Nephron (organoid): ENCODE data around the gene CYB561.
"Not testable (repeated sequence)": the region's sequence is repeated elsewhere in the genome, so short reads cannot be mapped to it uniquely, and the experiment has no call there.

Experiments
- H3K27ac Mint-ChIP-seq, 3 experiments: 2 replicates each; pipeline ENCODE4 v1.8.0; 2020; ENCODE audit warnings: mixed read lengths in 3 of 3, mild to moderate bottlenecking in 2 of 3, moderate library complexity in 1 of 3
- H3K27me3 Mint-ChIP-seq: 2 replicates; pipeline ENCODE4 v1.8.0; 2021; ENCODE audit warnings: low read depth, mild to moderate bottlenecking, moderate library complexity, mixed read lengths
- H3K36me3 Mint-ChIP-seq: 2 replicates; pipeline ENCODE4 v1.8.0; 2020; ENCODE audit warnings: low read depth, mixed read lengths
- H3K4me1 Mint-ChIP-seq: 2 replicates; pipeline ENCODE4 v1.8.0; 2020; ENCODE audit warnings: mixed read lengths
- H3K4me3 Mint-ChIP-seq, 3 experiments: 2 replicates each; pipeline ENCODE4 v1.8.0; 2020; ENCODE audit warnings: mild to moderate bottlenecking in 3 of 3, mixed read lengths in 3 of 3, moderate library complexity in 2 of 3
- H3K9me3 Mint-ChIP-seq: 2 replicates; pipeline ENCODE4 v1.8.0; 2020; ENCODE audit warnings: mixed read lengths
- CTCF ChIP-seq, 3 experiments: fragments of 200-600 bp; sonication (generic); IDR thresholded peaks; one replicate each; pipeline ENCODE4 v1.5.0; 2021; ENCODE audit warnings: antibody characterized with exemption in 3 of 3; ENCODE audit not compliant: unreplicated experiment in 3 of 3

The CYB561 gene

GRCh38 chr17:63474174-63474573 lies 28.1 kb upstream of the CYB561 start:
- H3K4me3 Mint-ChIP-seq: no peak overlapping the region
- no peak for TF ChIP-seq CTCF (IDR thresholded peaks at IDR 0.05; ENCODE audit: unreplicated experiment in 3 of 3)
- no peaks in the 10 kb centered on the region for H3K9me3 Mint-ChIP-seq
- no peaks in the 10 kb centered on the region for H3K4me1 Mint-ChIP-seq
- H3K27ac Mint-ChIP-seq: no peak overlapping the region
- H3K27me3 Mint-ChIP-seq: peaks cover 77% of the 10 kb centered on the region
- H3K36me3 Mint-ChIP-seq: no peaks in the 10 kb centered on the region

- H3K27ac Mint-ChIP-seq, H3K36me3 Mint-ChIP-seq, H3K4me1 Mint-ChIP-seq, H3K4me3 Mint-ChIP-seq, H3K9me3 Mint-ChIP-seq: not testable (repeated sequence)
- peaks cover 32% of the 10 kb centered on the region for H3K27me3 Mint-ChIP-seq
These were observed 22.0 kb upstream of the CYB561 start for GRCh38 chr17:63468099-63468498.

DNA sequence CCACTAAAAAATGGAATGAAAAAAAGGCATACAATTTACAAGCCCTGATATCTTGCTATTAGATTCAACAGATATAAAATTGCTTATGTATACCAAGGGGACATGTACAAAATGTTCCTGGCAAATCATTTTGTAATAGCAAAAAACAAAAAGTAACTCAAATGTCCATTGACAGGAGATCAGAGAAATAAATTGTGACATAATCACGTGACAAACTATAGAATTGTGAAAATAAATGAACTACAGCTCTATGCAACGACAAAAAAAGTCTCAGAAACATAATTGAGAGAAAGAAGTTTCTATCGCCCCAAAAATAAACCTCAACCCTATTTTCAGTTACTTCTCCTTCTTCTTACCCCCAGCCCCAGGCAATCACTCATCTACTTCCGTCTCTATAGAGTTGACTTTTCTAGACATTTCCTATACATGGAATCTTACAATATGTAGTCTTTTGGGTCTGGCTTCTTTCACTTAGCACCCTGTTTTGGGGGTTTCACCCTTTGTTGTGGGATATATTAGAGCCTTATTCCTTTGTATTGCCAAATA lies 18.7 kb upstream of the CYB561 start:
- no peaks in the 10 kb centered on the region for H3K9me3 Mint-ChIP-seq

GRCh38 chr17:63463771-63464170 lies 17.7 kb upstream of the CYB561 start:
- H3K9me3 Mint-ChIP-seq: no peaks in the 10 kb centered on the region
- H3K36me3 Mint-ChIP-seq: no peaks in the 10 kb centered on the region
- peaks cover 14% of the 10 kb centered on the region for H3K27me3 Mint-ChIP-seq
- no peak for TF ChIP-seq CTCF (IDR thresholded peaks at IDR 0.05; ENCODE audit: unreplicated experiment in 3 of 3)
- H3K4me3 Mint-ChIP-seq: no peak overlapping the region
- no peak overlapping the region for H3K27ac Mint-ChIP-seq
- no peaks in the 10 kb centered on the region for H3K4me1 Mint-ChIP-seq

More for the DNA sequence above, 18.7 kb upstream of the CYB561 start:
- H3K4me1 Mint-ChIP-seq: no peaks in the 10 kb centered on the region
- peaks cover 12% of the 10 kb centered on the region for H3K27me3 Mint-ChIP-seq
- no peak overlapping the region for H3K4me3 Mint-ChIP-seq
- no peaks in the 10 kb centered on the region for H3K36me3 Mint-ChIP-seq
- no peak for TF ChIP-seq CTCF (IDR thresholded peaks at IDR 0.05; ENCODE audit: unreplicated experiment in 3 of 3)
- H3K27ac Mint-ChIP-seq: no peak overlapping the region

- H3K36me3 Mint-ChIP-seq: peaks cover 3% of the 10 kb centered on the region
- peaks cover 14% of the 10 kb centered on the region for H3K27me3 Mint-ChIP-seq
- no peaks in the 10 kb centered on the region for H3K4me1 Mint-ChIP-seq
- no peak overlapping the region for H3K27ac Mint-ChIP-seq
- TF ChIP-seq CTCF (IDR thresholded peaks at IDR 0.05; ENCODE audit: unreplicated experiment in 3 of 3): no peak
- H3K9me3 Mint-ChIP-seq: peaks cover 3% of the 10 kb centered on the region
- no peak overlapping the region for H3K4me3 Mint-ChIP-seq
These were observed 13.9 kb upstream of the CYB561 start for GRCh38 chr17:63460018-63460417.

GRCh38 chr17:63458478-63458877 lies 12.4 kb upstream of the CYB561 start:
- Mint-ChIP-seq H3K4me1 (no peaks in the 10 kb centered on the region), H3K9me3 (peaks cover 3% of the 10 kb centered on the region), H3K27ac (no peak overlapping the region), H3K4me3 (no peak overlapping the region), H3K27me3 (peaks cover 9% of the 10 kb centered on the region), H3K36me3 (peaks cover 3% of the 10 kb centered on the region)
- no peak for TF ChIP-seq CTCF (IDR thresholded peaks at IDR 0.05; ENCODE audit: unreplicated experiment in 3 of 3)
